ENCODE results near the gene YTHDF1.
"Not testable (repeated sequence)": the region's sequence is repeated elsewhere in the genome, so short reads cannot be mapped to it uniquely, and the experiment has no call there.

YTHDF1 gene

DNA sequence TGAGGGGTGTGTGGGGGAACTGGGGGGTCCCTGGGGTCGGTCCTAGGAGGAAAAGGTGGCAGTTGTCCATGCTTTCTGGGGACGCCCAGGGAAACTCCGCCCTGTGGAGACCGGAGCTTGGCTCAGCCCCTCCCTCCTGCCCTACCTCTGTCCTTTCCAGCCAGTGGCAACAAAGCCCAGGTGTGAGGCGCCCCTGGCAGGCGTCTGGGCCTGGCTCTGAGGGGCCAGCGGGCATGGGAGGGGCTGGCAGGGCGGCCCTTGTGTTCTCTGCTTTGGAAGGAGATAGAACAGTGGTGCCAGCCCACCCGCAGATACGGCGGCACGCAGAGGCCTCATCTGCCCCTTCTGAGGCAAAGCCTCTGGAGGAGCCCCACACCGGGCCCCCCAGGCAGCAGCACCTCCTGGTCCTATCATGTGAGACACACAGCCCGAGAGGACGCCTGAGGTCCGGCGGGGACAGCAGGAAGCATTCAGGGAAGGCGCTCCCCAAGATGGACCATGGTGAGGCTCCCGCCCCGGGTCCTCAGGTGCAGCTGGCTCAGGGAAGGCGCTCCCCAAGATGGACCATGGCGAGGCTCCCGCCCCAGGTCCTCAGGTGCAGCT lies 47.9 kb downstream of the YTHDF1 start:
- DNase-seq = no peak

DNA sequence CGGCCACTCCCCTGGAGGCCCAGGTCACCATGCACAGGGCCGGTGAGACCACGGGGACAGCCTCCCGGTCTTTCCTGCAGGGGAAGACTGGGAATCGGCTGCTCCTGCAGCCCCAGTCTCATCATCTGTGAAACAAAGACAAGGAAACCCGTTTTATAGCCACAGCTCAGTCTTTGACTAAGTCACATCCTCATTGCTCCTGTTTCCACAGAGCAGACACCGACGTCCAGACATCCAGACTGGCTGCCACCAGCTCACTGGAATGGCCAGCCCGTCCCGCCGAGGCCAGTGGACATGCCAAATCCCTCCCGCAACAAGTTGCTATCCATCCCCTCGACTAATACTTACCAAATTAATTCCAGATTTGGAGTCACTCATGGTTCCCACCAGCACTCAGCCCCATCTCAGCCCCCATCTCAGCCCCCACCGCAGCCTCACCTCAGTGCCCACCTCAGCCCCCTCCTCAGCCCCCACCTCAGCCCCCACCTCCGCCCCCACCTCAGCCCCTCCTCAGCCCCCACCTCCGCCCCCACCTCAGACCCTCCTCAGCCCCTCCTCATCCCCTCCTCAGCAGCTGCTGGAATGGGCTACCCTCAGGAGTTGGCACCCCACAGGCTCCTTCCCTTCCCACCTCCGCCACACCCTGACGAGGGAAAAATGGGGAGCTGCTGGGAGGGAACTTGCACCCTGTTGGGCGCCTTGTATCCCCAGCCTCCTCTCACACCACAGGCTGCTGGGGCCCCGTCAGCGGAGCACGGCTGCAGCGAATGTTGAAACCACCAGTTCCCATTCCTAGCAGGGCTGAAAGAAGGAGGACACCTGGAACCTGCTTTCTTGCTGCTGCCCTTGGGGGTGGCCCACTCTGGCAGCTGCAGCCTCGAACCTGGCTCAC lies 48.7 kb downstream of the YTHDF1 start:
- DNase-seq = peak in 1 of 2 experiments; percentile 36

DNA sequence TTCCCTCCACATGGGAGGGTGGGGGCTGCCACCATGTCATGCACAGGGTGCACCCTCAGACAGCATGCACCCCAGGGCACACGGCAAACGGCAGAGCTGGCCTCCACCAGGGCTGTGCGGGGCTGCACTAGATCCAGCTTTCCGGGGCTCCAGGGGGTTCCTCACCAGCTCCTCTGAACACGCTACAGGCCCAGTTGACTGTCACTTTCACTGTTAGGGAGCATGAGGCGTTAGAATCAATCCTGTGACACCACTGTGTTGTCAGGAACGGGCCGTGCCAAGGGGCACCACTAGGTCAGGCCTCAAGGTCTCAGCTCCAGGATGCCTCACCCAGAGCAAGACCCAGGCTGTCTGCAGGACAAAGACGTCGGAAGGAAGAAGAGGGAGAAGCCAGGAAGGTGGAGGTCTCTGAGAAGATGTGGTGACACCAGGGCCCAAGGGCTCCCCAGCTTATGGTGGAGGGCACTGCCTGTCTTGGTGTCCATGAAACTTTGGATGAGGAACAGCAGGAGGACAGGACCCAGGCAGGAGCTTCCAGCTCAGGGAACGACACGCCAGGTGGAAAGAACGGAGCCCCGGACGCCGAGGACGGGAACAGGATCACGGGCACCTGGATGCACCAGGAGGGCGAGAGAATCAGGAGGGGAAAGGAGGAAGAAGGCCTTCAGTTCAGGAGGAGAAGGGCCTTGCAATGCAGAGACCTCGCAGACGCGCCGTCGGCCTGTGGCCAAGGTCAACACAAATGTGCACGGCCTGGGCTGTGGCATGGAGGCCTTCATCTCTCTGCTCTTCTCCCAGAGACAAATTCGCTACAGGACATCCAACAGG lies 49.5 kb downstream of the YTHDF1 start:
- no peak for DNase-seq

DNA sequence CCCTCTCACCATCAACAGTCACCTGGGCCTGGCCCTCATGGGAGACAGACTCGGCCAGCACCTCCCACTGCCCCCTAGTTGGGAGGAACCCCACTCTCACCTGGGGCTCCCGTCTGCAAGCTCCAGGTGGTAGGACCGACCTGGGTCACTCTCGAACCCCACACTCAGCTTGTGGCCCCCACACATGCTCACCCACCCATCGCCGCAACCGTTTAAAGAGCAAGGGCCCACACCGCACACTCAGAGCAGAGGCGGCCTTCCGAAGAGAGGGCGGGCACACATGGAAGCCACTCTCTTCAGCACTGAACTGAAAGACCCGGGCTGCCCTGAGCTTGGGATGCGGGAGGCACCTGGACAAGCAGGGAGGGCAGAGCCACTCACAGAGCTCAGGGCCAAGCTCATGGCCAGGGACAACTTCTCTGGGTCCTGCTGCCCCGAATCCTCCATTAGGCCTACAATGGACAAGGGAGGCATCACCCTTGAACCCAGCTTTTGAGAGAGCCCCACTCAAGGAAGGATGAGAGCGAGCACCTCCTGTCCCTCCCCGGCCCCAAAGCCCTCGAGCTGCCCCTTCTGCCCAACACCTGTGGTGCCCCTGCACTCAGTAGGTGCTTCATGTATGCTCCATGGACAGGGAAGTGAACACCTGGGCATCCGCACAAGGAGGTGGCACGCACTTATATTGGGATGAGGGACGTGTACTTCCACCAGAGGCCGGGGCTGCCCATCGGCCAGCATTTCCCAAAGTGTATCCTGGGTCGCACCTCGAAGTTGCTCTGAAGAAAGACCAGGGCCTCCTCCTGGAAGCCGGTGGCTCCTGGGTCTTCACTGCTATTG lies 50.4 kb downstream of the YTHDF1 start:
- DNase-seq = no peak

DNA sequence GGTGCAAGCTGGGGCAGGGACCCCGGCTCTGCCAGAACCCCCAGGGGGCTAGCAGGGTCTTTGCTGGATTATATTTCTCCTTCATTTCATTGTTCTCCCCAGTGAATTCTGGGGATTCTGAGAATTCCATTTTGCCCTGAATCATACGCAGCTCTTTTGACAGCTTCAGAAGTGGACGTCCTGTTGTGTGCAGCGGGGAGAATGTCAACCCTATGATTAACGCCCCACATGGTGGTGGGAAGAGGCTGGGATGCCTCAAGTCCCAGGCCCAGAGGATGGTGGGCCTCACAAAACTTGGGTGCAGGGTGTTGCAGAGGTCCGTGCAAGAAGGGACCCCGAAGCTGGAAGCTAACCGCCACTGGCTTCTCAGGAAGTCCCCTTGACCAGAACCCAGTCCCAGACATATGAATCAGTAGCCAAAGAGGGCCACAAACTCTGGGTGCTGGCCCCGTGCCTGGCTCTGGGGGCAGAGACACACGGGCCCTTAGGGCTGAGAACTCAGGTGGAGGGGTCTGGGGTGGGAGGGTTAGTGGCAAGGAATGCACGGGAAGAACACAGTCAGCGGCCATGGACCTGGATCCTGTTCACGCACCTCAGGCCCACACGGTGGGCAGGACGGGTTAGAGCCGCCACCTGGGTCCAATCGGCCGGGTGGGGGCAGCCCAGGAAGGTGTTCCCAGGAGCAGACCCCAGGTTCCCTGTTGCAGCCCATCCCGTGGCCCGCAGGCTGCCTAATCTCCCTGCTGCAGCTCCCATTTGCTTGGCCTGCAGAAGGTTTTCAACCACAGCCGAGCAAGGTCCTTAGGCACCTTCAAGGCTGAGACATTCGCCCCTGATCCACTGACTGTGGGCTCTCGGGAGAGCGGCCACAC lies 51.2 kb downstream of the YTHDF1 start:
- no peak for DNase-seq

DNA sequence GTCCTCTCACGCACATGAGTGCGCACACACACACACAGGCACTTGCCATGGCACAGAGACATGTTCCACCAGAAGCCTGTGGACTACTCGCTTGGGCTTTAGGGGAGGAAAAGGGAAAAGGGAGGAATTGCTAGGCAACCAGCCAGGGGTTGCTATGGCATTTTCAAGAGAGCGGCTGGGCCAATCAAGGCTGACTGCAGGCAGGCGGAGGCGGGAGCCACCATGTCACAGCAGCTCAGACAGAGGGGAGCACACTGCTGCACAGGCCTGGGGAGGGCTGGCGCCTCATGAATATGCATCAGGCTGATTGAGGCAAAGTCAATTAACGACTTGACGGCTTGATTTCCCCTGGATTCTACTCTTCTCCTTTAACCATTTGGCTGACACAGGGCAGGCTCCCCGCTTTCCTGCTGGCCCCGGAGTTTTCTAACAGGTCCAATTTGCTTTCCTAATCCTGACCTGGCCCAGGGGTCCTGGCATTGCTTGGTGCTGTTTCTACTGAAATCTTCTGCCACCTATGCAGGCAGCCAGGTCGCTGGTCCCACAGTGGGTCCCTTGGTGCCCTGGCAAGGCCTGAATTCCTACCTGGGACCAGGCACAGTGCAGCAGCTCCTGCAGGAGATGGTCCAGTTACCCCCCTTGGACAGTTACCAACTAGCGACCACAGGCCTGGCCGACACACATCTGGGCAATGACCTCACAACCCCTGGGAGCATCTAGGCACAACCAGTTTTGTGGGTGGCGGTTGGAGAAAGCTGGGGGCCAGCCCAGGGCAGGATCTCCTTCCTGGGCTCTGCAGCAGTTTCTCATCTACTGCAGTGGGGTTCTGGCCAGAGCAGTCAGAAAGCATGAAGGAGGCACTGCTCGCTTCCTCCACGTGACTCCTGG lies 52.1 kb downstream of the YTHDF1 start:
- DNase-seq = no peak

DNA sequence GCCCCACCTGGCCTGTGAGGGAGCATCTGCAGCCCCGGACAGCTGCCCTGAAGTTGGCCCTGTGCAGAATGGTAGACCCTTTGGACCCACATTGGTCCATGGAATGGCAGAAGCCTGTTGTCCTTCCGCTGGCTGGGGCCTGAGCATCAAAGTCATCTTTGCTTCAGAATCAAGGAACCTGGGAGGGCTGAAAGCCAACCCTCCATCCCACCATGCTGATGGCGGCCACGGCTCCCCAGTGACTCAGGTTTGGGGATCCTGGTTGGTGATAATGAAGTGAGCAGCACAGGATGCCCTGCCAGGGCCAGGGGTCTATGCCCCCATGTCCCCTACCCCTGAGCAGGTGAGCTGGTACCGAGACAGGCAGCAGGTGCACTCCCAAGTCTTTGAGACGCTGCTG lies 52.8 kb downstream of the YTHDF1 start:
- DNase-seq = no peak

DNA sequence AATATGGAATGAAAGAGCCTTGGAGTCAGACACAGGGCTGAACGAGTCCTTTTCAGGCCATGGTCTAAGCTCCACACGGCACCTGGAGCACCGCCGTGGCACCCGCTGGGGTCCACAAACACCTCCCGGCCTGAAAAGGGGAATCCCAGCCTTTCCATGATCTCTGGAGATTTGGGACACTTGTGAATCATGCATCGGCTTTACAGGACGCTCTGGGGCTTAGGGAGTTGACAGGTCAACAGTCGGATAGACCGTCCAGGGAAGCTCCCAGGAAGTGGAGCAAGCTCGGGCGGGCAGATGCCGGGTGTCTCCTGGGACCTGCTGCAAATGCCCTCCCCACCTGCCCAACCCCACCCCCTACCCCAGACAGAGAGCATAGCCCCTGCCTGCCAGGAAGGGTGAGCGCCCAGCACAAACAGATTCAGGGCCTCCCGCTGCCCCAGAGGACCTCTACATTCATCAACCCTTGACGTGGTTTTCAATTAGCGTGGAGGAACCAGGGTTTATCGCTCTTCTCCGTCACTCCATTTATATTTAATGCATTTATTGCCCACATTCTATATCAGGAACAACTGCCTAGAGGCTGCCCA lies 53.6 kb downstream of the YTHDF1 start:
- DNase-seq = no peak

DNA sequence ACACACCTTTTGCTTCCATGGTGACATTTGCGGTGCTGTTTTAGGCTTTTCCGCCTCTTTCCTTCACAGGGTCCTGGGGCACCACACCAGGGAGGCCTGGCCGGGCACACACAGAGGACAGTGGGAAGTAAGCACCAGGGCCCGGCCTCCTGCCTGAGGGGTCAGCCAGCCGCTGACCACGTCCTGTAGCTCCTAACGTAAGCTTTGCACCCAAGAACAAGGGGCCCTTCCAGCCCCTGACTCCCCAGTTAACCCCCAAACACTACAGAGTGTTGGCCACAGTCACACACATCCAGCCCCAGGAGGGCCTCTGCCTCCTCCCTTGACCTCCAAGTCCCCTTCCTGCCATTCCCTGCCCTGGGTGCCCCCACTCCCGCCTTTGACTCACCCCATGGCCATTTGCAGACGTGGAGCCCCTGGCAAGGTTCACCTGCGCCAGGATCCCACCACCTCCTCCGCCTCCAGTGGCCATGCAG lies 54.7 kb downstream of the YTHDF1 start:
- no peak for DNase-seq

DNA sequence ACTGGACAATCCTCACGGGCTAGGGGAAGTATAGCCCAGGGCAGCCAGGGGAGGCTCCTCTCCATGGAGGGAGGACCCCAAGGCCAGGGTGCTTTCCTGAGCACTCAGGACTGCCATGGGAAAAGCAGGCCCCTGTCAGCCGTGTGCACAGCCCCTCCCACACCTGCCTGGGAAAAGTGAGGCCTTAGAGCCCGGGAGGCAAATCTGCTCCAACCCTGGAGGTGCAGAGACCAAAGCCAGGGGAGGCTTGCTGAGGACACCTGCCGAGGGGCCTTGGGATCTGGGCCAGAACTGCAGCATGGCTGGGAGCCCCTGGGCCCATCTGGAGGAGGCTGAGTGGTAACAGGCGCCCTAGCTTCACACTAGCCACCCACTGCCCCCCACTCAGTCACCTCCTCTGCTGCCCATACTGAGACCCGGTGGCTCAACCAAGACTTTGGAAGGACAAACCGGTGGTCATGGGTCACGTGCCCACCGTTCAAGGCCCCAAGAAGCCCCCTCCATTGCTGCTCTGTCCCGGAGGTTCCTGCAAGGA lies 55.2 kb downstream of the YTHDF1 start:
- no peak for DNase-seq

DNA sequence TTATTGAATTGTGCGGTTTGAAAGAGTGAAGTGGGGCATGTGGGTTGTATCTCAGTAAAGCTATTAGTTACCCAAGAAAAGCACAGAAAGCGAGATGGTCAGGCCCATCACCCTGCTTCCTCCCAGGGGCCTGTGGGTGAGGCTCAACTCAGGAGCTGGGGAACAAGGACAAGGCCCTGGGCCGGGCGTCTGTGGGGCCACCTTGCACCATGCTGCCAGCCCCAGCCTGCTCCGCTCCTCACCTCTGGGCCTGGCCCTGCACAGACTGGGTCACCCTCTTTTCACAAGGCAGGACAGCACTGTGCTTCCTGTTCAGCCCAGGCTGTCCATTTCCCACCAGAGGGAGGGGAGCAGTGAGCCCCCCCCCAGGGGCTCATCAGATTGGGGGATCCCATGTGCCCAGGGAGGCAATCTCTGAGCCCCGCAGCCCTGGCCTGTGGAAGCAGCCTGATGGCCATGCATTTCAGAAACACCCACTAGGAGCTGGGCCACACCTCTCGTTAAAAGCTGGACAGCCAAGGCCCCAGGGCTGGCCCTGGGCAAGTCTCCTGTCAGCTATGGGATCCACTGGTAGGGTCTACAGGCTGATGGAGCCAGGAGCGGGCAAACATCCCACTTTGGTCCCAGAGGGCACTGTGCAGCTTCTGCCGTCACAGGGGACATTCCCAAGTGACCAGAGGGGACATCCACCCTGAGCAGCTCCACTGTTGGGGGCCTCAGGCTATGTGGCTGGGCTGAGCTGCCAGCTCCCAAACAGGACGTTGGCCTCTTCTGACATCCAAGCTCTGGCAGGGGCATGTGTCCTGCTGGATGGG lies 55.9 kb downstream of the YTHDF1 start:
- DNase-seq = no peak

DNA sequence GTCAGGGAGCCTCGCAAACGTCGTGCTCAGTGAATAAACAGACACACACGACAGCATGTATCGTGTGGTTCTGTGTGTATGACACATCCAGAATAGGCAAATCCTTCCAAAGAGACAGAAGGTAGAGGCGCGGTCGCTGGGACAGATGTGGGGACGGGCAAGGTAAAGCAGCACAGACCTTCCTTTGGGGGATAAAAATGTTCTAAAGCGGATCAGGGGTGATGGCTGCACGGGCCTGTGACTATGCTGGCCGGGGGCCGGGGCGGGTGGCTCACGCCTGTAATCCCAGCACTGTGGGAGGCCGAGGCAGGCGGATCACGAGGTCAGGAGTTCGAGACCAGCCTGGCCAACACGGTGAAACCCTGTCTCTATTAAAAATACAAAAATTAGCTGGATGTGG lies 56.7 kb downstream of the YTHDF1 start:
- DNase-seq = not testable (repeated sequence)

DNA sequence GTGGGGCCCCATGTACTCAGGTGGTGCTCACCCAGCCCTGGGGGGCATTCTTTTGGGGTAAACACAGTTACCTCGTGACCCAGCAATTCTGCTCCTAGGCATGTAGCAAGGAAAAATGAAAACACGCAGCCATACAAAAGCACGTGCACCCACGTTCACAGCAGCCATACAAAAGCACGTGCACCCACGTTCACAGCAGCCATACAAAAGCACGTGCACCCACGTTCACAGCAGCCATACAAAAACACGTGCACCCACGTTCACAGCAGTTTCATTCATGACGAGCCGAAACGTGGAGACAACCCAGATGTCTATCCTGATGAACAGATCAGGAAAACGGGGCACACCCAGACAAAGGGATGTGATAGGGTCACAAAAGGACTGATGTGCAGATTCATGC lies 57.1 kb downstream of the YTHDF1 start:
- DNase-seq = no peak

DNA sequence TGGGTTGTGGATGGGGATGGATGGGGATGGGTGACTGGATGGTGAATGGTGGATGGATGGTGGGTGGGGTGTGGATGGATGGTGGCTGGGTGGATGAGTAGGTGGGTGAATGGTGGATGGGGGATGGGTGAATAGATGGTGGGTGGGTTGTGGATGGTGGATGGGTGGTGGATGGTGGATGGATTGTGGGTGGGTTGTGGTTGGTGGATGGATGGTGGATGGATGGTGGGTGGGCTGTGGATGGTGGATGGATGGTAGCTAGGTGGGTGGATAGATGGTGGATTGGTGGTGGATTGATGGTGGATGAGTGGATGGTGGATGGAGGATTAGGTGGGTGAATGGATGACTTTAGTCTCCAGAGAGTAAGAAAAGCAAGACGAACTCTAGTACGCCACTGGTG lies 57.6 kb downstream of the YTHDF1 start:
- DNase-seq = no peak

DNA sequence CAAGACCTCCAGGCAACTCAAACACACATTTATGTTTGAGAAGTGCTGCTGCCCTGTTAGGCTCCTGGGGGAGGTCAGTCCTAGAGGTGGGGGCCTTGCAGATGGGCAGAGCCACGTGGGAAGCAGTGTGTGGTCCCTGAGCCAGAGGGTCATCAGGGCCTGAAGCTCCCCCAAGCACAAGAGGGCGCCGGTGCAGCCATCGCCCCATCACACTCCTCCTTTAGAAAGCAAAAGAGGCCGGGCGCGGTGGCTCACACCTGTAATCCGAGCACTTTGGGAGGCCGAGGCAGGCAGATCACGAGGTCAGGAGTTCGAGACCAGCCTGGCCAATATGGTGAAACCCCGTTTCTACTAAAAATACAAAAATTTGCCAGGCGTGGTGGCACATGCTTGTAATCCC lies 58.5 kb downstream of the YTHDF1 start:
- not testable (repeated sequence) for DNase-seq

DNA sequence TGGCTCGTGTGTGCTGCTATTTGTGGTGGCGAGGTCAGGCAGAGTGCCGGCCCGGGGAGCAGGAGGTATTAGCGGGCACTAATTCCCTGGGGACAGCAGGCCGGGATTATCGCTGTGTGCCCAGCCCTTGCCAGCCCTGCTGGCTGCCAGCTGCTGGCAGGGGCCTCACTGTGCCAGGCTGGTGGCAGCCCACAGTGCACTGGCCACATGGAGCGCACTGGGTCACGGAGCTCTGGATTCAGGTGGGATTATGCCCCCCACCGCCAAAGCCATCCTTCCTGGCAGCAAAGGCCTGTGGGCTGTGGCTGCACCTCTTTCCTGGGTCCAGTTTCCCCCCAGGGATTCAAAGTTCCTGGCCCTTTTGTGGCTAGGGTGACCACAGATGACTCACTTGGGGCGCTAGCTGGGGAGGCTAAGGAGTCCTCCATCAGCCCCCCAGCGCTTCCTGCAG lies 59.7 kb downstream of the YTHDF1 start:
- no peak for DNase-seq

DNA sequence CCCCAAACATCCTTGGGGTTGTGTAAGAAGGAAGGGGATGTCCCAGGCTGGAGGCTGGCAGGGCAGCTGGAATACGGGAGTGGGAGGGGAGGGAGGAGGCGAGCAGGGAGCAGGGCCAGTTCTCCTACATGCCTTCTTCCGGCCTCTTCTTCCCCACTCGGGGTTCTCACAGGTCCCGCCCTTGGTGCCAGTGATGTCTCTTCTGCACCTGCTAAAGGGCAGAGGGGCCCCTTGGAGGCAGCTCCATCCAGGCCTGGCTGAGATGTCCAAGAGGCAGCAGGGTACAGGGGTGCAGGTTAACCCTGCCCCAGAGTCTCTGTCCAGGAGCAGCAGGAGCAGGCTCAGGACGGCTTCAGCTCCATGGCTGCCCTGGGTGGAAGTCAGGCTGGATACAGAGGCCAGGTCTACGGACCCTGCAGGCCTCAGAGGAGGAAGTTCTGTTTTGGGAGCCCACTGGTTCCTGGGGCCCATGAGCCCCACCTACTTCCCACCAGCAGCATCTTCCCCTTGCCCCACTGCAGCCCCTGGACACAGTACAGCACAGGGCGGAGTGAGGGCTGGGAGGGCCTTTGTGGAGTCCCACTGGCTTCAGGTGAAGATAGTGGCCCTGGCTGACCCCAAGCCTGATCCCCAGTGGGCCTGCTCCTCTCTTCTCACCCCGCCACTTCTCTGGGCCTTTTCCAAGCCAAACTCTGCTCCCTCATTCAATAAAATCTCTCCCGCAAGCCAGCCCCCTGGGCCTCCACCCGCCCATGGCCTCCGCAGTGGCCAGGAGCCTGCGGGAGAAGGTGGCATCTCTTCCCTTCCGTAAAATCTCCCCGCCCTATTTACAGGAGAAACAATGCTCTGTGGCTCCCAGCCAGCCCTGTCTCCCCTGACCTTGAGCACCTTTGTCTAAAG lies 60.4 kb downstream of the YTHDF1 start:
- DNase-seq = no peak

DNA sequence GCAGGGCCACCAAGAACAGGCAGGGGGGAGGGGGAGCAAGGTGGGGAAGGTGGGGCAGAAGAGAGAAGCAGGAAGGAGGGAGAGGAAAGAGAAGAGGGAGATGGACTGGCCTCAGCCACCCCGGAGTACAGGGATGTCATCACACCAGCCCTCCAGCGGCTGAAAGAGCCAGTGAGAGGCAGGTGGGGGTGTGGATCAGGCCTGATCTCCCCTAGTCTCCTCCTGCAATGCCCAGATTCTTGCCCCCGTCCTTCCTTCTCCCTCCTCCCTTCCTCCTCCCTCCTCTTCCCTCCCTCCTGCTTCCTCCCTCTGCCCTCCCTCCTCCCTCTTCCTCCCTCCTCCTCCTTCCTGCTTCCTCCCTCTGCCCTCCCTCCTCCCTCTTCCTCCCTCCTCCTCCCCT lies 61.5 kb downstream of the YTHDF1 start:
- DNase-seq = no peak

All from NCI-H1930 (cell line).